Keratinocyte (primary cell): ENCODE results near the gene CLOCK.

Source experiments
- EZH2 ChIP-seq: IDR thresholded peaks from one replicate; pipeline ENCODE4 v1.6.1; 2012; ENCODE audit warnings: inconsistent platforms, mild to moderate bottlenecking, low read length, moderate library complexity
- TF ChIP-seq, protein P1 (sequence below), 3 experiments: IDR thresholded peaks in 1 of 3; conservative IDR thresholded peaks in 1 of 3; optimal IDR thresholded peaks in 1 of 3; 2 replicates in 2 of 3; 3 replicates in 1 of 3; pipeline versions ENCODE3 to v1.5.1; 2011; ENCODE audit warnings: low read length in 3 of 3, mild to moderate bottlenecking in 3 of 3, moderate library complexity in 2 of 3, control low read depth in 1 of 3, inconsistent platforms in 1 of 3; ENCODE audit not compliant: insufficient read depth in 2 of 3; ENCODE audit errors: extremely low read depth in 1 of 3

GRCh38 chr4:55534306-55534705, 12.4 kb downstream of the CLOCK start:
- TF ChIP-seq, protein P1, sequence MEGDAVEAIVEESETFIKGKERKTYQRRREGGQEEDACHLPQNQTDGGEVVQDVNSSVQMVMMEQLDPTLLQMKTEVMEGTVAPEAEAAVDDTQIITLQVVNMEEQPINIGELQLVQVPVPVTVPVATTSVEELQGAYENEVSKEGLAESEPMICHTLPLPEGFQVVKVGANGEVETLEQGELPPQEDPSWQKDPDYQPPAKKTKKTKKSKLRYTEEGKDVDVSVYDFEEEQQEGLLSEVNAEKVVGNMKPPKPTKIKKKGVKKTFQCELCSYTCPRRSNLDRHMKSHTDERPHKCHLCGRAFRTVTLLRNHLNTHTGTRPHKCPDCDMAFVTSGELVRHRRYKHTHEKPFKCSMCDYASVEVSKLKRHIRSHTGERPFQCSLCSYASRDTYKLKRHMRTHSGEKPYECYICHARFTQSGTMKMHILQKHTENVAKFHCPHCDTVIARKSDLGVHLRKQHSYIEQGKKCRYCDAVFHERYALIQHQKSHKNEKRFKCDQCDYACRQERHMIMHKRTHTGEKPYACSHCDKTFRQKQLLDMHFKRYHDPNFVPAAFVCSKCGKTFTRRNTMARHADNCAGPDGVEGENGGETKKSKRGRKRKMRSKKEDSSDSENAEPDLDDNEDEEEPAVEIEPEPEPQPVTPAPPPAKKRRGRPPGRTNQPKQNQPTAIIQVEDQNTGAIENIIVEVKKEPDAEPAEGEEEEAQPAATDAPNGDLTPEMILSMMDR (optimal IDR thresholded peaks at IDR 0.05 in 1 of 3, IDR thresholded peaks at IDR 0.05 in 1 of 3, conservative IDR thresholded peaks at IDR 0.05 in 1 of 3; ENCODE audit: extremely low read depth in 1 of 3, insufficient read depth in 2 of 3, low read length in 3 of 3), result no peak
- no peak for TF ChIP-seq EZH2
